ENCODE results near the gene DPYD. TPM values are rescaled to one million over a fixed set of nuclear protein-coding genes. Genes with fewer than 3 reads are reported as not detected.

Gene DPYD
- total RNA-seq, 4 donors from 2014 or later = 30.9 to 66.6 (median 48.2) TPM

DNA sequence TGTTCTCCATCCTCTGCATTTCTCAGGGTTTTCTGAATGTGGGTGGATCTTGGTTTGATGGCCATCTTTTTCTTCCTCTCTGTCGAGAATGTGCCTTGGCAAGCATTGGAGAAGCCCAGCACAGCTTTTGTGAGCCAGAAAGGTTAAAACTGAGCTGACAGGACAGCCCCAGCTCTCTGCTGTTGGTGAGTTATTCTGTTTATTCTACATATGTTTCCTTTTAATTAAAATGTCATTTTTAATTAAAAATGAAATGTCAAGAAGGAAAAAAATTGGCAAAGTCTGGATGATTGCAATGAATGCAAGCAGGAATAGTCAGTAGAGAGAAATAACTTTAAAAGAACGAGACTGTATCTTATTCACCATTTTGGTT, 873.4 kb downstream of the DPYD start:
- H3K27ac ChIP-seq = no peak overlapping the region
- no peak for TF ChIP-seq CTCF (IDR thresholded peaks at IDR 0.05)
- no peak for TF ChIP-seq POLR2A (IDR thresholded peaks at IDR 0.05)

DNA sequence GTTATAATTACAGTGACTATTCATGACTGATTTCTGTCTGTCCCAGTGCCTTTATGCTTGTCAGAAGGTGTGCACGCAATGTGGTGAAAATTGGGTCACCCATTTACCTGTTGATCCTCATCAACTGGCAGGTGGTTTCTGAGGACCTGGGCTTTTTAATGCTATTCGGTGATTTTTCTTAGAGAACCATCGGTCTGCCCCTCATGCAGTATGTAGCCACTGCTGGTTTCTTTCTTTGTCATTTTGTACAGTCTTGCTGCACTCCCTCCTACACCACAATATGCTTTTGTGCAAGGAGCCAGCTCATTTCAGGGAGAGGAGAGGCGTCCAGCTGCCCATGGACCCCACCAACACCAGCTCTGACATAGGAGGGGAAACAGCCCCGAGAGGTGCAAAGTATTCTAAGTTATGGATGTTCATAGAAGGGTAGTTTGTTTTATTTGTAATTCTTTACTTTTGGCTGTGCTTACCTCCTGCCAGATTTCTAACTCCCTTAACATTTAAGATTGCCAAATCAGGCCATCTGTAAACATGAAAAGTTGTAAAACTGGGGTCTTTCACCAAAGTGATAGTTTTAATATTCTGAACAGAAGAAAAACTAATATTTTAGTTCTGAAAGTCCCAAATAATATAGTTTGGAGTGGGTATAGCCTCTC, 873.9 kb downstream of the DPYD start:
- intact Hi-C loops (cut with DNase I; ENCODE audit: low total_unique reads) = no loop called here

More for the DNA sequence above, 873.4 kb downstream of the DPYD start:
- no peak overlapping the region for H3K4me3 ChIP-seq
- no peak for DNase-seq
- intact Hi-C loops (cut with DNase I; ENCODE audit: low total_unique reads) = no loop called here
- no peaks in the 10 kb centered on the region for H3K4me1 ChIP-seq
- H3K27me3 ChIP-seq = no peaks in the 10 kb centered on the region
- no peaks in the 10 kb centered on the region for H3K36me3 ChIP-seq
- H3K9me3 ChIP-seq = peaks cover 0 to 4% of the 10 kb centered on the region in 2 donors

DNA sequence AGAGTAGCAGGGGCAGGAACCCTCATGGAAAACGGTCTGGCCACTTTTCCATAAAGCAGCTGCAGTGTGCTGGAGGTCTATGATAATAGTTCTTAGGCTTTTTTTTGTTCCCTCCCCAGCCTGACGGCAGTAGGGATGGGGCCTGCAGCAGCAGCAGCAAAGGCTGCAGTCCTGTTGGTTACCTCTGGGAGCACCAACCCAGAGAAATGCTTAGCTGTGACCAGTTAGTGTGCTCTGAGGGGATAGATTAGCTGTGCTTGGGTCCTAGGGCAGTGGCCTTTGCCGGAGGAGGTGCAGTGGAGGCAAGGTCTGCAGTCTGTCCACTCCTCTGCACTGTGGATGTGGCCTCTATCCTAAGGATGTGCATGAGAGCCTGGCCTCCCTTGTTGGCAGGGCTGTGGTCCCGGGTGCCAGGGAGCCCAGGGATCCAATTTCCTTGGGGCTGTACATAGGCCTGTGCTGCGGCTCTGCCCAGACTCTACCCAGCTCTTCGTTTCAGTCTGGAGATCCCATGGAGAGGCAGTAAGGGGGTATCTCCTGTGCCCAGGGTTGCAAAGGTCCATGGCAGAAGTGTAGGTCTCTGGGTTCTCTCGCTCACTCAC, 876.6 kb downstream of the DPYD start:
- H3K27me3 ChIP-seq = no peaks in the 10 kb centered on the region
- no peak for DNase-seq
- no peak overlapping the region for H3K27ac ChIP-seq
- H3K36me3 ChIP-seq = no peaks in the 10 kb centered on the region
- no peaks in the 10 kb centered on the region for H3K4me1 ChIP-seq
- TF ChIP-seq POLR2A (IDR thresholded peaks at IDR 0.05) = no peak
- TF ChIP-seq CTCF (IDR thresholded peaks at IDR 0.05) = no peak
- H3K4me3 ChIP-seq = no peak overlapping the region
- intact Hi-C loops (cut with DNase I; ENCODE audit: low total_unique reads) = no loop called here
- peaks cover 0 to 7% of the 10 kb centered on the region in 2 donors for H3K9me3 ChIP-seq

More for the DNA sequence above, 873.9 kb downstream of the DPYD start:
- H3K36me3 ChIP-seq = no peaks in the 10 kb centered on the region
- no peak overlapping the region for H3K4me3 ChIP-seq
- peaks cover 0 to 7% of the 10 kb centered on the region in 2 donors for H3K9me3 ChIP-seq
- H3K27me3 ChIP-seq = no peaks in the 10 kb centered on the region
- no peak for DNase-seq
- TF ChIP-seq POLR2A (IDR thresholded peaks at IDR 0.05) (no peak), CTCF (IDR thresholded peaks at IDR 0.05) (no peak)
- no peak overlapping the region for H3K27ac ChIP-seq
- no peaks in the 10 kb centered on the region for H3K4me1 ChIP-seq

GRCh38 chr1:97042551-97042950, 878.3 kb downstream of the DPYD start:
- intact Hi-C loops (cut with DNase I; ENCODE audit: low total_unique reads) = no loop called here
- TF ChIP-seq CTCF (IDR thresholded peaks at IDR 0.05) = no peak
- TF ChIP-seq POLR2A (IDR thresholded peaks at IDR 0.05) = no peak
- DNase-seq = no peak

DNA sequence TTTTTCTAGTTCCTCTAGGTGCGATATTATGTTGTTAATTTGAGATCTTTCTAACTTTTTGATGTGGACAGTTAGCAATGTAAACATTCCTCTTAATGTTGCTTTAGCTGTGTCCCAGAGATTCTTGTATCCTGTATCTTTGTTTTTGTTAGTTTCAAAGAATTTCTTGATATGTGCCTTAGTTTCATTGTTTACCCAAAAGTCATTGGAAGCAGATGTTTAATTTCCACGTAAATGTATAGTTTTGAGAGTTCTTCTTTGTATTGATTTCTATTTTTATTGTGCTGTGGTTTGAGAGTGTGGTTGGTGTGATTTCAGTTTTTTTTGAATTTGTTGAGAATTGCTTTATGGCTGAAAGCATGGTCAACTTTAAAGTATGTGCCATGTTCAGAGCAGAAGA, 879.8 kb downstream of the DPYD start:
- intact Hi-C loops (cut with DNase I; ENCODE audit: low total_unique reads) = no loop called here
- Histone ChIP-seq H3K9me3 (peaks cover 0 to 7% of the 10 kb centered on the region in 2 donors), H3K36me3 (no peaks in the 10 kb centered on the region), H3K27me3 (no peaks in the 10 kb centered on the region), H3K4me1 (no peaks in the 10 kb centered on the region), H3K4me3 (no peak overlapping the region), H3K27ac (no peak overlapping the region)
- TF ChIP-seq CTCF (IDR thresholded peaks at IDR 0.05) (no peak), POLR2A (IDR thresholded peaks at IDR 0.05) (no peak)
- DNase-seq = no peak

More at GRCh38 chr1:97042551-97042950, 878.3 kb downstream of the DPYD start:
- Histone ChIP-seq H3K36me3 (no peaks in the 10 kb centered on the region), H3K4me1 (no peaks in the 10 kb centered on the region), H3K9me3 (peaks cover 0 to 7% of the 10 kb centered on the region in 2 donors), H3K4me3 (no peak overlapping the region), H3K27me3 (no peaks in the 10 kb centered on the region), H3K27ac (no peak overlapping the region)

Data from uterus (tissue), 4 donors.